PC-9 (cell line): Measurements from ENCODE around the gene AKT1S1. TPM values are rescaled to one million over a fixed set of nuclear protein-coding genes. Genes with fewer than 3 reads are reported as not detected.

Source experiments
- BruUV-seq: library from RNA; stranded (reverse); fragments of 400-500 nt; replicated peaks from 2 replicates; lab custom pipeline; 2021; lab: Mats Ljungman, UMichigan
- CTCF ChIA-PET: fragments of 300-600 bp; sonication (Branson Sonifier 250); formaldehyde crosslinking; loops from one replicate; lab custom pipeline; 2022; ENCODE audit warnings: antibody characterized with exemption; lab: Charles Lee
- POLR2A ChIA-PET: fragments of 300-600 bp; sonication (Branson Sonifier 250); formaldehyde crosslinking; loops from one replicate; lab custom pipeline; 2022; ENCODE audit warnings: antibody characterized with exemption; ENCODE audit not compliant: unreplicated experiment; lab: Charles Lee
- DNase-seq, 2 experiments: peaks; one replicate each; pipeline versions ENCODE4 v3.0.0 to v3.0.0-alpha.2; 2015 to 2022; ENCODE audit warnings: mixed read lengths in 1 of 2
- H2AFZ ChIP-seq: fragments of 200-600 bp; sonication (generic); 2 replicates; pipeline ENCODE4 v1.8.1; 2017; ENCODE audit warnings: antibody characterized with exemption
- H3F3A ChIP-seq: fragments of 200-600 bp; sonication (generic); 2 replicates; pipeline ENCODE4 v1.8.1; 2017; ENCODE audit warnings: antibody characterized with exemption, mild to moderate bottlenecking, low read depth; ENCODE audit not compliant: insufficient read depth
- H3K27ac ChIP-seq: fragments of 200-600 bp; sonication (generic); 2 replicates; pipeline ENCODE4 v1.6.1; 2016; ENCODE audit warnings: mixed run types
- H3K27me3 ChIP-seq: fragments of 200-600 bp; sonication (generic); 2 replicates; pipeline ENCODE4 v1.6.1; 2016; ENCODE audit warnings: low read depth, mixed run types; ENCODE audit not compliant: insufficient read depth
- H3K36me3 ChIP-seq: fragments of 200-600 bp; sonication (generic); 2 replicates; pipeline ENCODE4 v1.6.1; 2016; ENCODE audit warnings: low read depth, mixed run types
- H3K4me1 ChIP-seq: fragments of 200-600 bp; sonication (generic); replicated peaks from 2 replicates; pipeline ENCODE4 v1.6.1; 2016; ENCODE audit warnings: mixed run types; ENCODE audit not compliant: insufficient read depth
- H3K4me2 ChIP-seq: fragments of 200-600 bp; sonication (generic); 2 replicates; pipeline ENCODE4 v1.6.1; 2017; ENCODE audit warnings: mixed run types
- H3K4me3 ChIP-seq: fragments of 200-600 bp; sonication (generic); 2 replicates; pipeline ENCODE4 v1.6.1; 2016; ENCODE audit warnings: mixed run types
- H3K79me2 ChIP-seq: fragments of 200-600 bp; sonication (generic); 2 replicates; pipeline ENCODE4 v1.6.1; 2017; ENCODE audit warnings: low read depth, mixed run types
- H3K9me2 ChIP-seq: fragments of 200-600 bp; sonication (generic); 2 replicates; pipeline ENCODE4 v1.8.1; 2017; ENCODE audit warnings: mild to moderate bottlenecking; ENCODE audit not compliant: insufficient read depth
- H3K9me3 ChIP-seq: fragments of 200-600 bp; sonication (generic); 2 replicates; pipeline ENCODE4 v1.8.1; 2016; ENCODE audit warnings: low read depth; ENCODE audit not compliant: insufficient read depth
- H4K20me1 ChIP-seq: fragments of 200-600 bp; sonication (generic); 2 replicates; pipeline ENCODE4 v1.8.1; 2017; ENCODE audit not compliant: insufficient read depth
- CTCF ChIP-seq: fragments of 200-600 bp; sonication (generic); conservative IDR thresholded peaks from 2 replicates; pipeline ENCODE4 v1.6.1; 2017; ENCODE audit warnings: mixed run types, antibody characterized with exemption, mild to moderate bottlenecking, moderate library complexity
- EZH2 ChIP-seq: fragments of 200-600 bp; sonication (generic); IDR thresholded peaks from 2 replicates; pipeline ENCODE4 v1.8.0; 2017; ENCODE audit warnings: antibody characterized with exemption, low read depth
- intact Hi-C: fragments of 100-400 bp; cut with micrococcal nuclease; formaldehyde crosslinking; loops from one replicate; pipeline ENCODE4 v1.10.0; 2022; ENCODE audit not compliant: unreplicated experiment
- total RNA-seq: library from RNA; stranded (reverse); gene quantifications from 2 replicates; pipeline ENCODE4 v1.2.3, GENCODE V29; 2021

Gene AKT1S1
- total RNA-seq, 1 experiment from 2014 or later, result 143 TPM

- Histone ChIP-seq H2AFZ (no peak overlapping the region), H3K79me2 (peaks cover 28% of the 10 kb centered on the region), H3K36me3 (peaks cover 48% of the 10 kb centered on the region), H3K4me3 (no peak overlapping the region), H3K9me2 (no peaks in the 10 kb centered on the region), H3K4me1 (no peaks in the 10 kb centered on the region), H3K27ac (no peak overlapping the region), H3K9me3 (no peaks in the 10 kb centered on the region), H3K27me3 (no peaks in the 10 kb centered on the region), H3K4me2 (no peak overlapping the region), H4K20me1 (peaks cover 54% of the 10 kb centered on the region), H3F3A (peaks cover 20% of the 10 kb centered on the region; the same call in 1 of the 2 replicates)
- DNase-seq, result no peak
- TF ChIP-seq CTCF (no peak), EZH2 (no peak)
- intact Hi-C loops, result no loop called here
- ChIA-PET CTCF (no interaction called here), POLR2A (no interaction called here)
- no TSS peak for BruUV-seq
Observed at GRCh38 chr19:49913720-49914119, 36.6 kb upstream of the AKT1S1 start.

GRCh38 chr19:49912965-49913685 is 36.0 kb upstream of the AKT1S1 start:
- Histone ChIP-seq H3K4me2 (no peak overlapping the region), H3K79me2 (peaks cover 24% of the 10 kb centered on the region), H4K20me1 (peaks cover 51% of the 10 kb centered on the region)

GRCh38 chr19:49911381-49912145 is 34.4 kb upstream of the AKT1S1 start:
- no peak for DNase-seq
- H3K9me2 ChIP-seq, result no peaks in the 10 kb centered on the region
- BruUV-seq, result no TSS peak
- H3K9me3 ChIP-seq, result no peaks in the 10 kb centered on the region
- ChIA-PET POLR2A (no interaction called here), CTCF (no interaction called here)
- peaks cover 44% of the 10 kb centered on the region for H3K36me3 ChIP-seq
- H3K27me3 ChIP-seq, result no peaks in the 10 kb centered on the region
- no peak overlapping the region for H3K27ac ChIP-seq
- TF ChIP-seq CTCF, result no peak
- no peak for TF ChIP-seq EZH2
- peaks cover 20% of the 10 kb centered on the region; the same call in 1 of the 2 replicates for H3F3A ChIP-seq
- no peaks in the 10 kb centered on the region for H3K4me1 ChIP-seq
- H4K20me1 ChIP-seq, result peaks cover 45% of the 10 kb centered on the region
- no peak overlapping the region for H3K4me2 ChIP-seq
- H2AFZ ChIP-seq, result no peak overlapping the region
- intact Hi-C loops, result no loop called here
- peaks cover 12% of the 10 kb centered on the region; the same call in 1 of the 2 replicates for H3K79me2 ChIP-seq
- no peak overlapping the region for H3K4me3 ChIP-seq

More at GRCh38 chr19:49912965-49913685, 36.0 kb upstream of the AKT1S1 start:
- TF ChIP-seq EZH2 (no peak), CTCF (no peak)
- no TSS peak for BruUV-seq
- H2AFZ ChIP-seq, result no peak overlapping the region
- H3K9me3 ChIP-seq, result no peaks in the 10 kb centered on the region
- no peak overlapping the region for H3K27ac ChIP-seq
- intact Hi-C loops, result no loop called here
- no peak for DNase-seq
- no peaks in the 10 kb centered on the region for H3K27me3 ChIP-seq
- ChIA-PET CTCF (no interaction called here), POLR2A (no interaction called here)
- no peak overlapping the region for H3K4me3 ChIP-seq
- H3K4me1 ChIP-seq, result no peaks in the 10 kb centered on the region
- peaks cover 49% of the 10 kb centered on the region for H3K36me3 ChIP-seq
- H3K9me2 ChIP-seq, result no peaks in the 10 kb centered on the region
- H3F3A ChIP-seq, result peaks cover 20% of the 10 kb centered on the region; the same call in 1 of the 2 replicates
